ENCODE data around the gene USP17L21. TPM values are rescaled to one million over a fixed set of nuclear protein-coding genes. Genes with fewer than 3 reads are reported as not detected.
"Not testable (repeated sequence)": the region's sequence is repeated elsewhere in the genome, so short reads cannot be mapped to it uniquely, and the experiment has no call there.

USP17L21 gene, protein sequence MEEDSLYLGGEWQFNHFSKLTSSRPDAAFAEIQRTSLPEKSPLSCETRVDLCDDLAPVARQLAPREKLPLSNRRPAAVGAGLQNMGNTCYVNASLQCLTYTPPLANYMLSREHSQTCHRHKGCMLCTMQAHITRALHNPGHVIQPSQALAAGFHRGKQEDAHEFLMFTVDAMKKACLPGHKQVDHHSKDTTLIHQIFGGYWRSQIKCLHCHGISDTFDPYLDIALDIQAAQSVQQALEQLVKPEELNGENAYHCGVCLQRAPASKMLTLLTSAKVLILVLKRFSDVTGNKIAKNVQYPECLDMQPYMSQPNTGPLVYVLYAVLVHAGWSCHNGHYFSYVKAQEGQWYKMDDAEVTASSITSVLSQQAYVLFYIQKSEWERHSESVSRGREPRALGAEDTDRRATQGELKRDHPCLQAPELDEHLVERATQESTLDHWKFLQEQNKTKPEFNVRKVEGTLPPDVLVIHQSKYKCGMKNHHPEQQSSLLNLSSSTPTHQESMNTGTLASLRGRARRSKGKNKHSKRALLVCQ
- total RNA-seq (2014; rRNA removed; shearing (Covaris generic)), result not detected in 2 replicates

GRCh38 chr4:9262572-9262971, at the start of gene USP17L21:
USP17L21 (plus strand) TSS chr4:9262872; CDS start chr4:9262872, 0 bp downstream.
- DNase-seq (ENCODE audit: low read depth), result not testable (repeated sequence)

- DNase-seq (ENCODE audit: low read depth), result not testable (repeated sequence)
Measured at GRCh38 chr4:9214701-9215100, 48.0 kb upstream of the USP17L21 start.

DNA sequence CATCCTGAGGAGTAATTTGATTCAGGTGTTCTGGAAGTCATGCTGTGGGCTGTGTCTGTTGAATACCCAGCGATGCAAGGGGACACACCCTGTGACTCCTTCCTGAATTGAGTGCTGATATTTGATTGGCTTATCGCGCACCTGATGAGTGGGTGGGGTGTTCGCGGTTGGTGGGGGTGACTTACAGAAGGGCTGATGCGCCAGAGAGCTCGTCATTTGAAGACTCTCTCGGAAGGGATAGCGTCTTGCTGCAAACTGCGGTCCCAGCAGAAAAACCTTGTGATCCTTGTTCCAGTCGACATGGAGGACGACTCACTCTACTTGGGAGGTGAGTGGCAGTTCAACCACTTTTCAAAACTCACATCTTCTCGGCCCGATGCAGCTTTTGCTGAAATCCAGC, 47.6 kb upstream of the USP17L21 start, which contains the start of gene USP17L11:
USP17L11 (plus strand) TSS at position 301 of the 400 bp plus-strand sequence; CDS start at position 301, 0 bp downstream.
- not testable (repeated sequence) for DNase-seq (ENCODE audit: low read depth)

DNA sequence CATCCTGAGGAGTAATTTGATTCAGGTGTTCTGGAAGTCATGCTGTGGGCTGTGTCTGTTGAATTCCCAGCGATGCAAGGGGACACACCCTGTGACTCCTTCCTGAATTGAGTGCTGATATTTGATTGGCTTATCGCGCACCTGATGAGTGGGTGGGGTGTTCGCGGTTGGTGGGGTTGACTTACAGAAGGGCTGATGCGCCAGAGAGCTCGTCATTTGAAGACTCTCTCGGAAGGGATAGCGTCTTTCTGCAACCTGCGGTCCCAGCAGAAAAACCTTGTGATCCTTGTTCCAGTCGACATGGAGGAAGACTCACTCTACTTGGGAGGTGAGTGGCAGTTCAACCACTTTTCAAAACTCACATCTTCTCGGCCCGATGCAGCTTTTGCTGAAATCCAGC, 42.8 kb upstream of the USP17L21 start, which contains the start of gene USP17L12:
USP17L12 (plus strand) TSS at position 301 of the 400 bp plus-strand sequence; CDS start at position 301, 0 bp downstream.
- DNase-seq (ENCODE audit: low read depth), result not testable (repeated sequence)

DNA sequence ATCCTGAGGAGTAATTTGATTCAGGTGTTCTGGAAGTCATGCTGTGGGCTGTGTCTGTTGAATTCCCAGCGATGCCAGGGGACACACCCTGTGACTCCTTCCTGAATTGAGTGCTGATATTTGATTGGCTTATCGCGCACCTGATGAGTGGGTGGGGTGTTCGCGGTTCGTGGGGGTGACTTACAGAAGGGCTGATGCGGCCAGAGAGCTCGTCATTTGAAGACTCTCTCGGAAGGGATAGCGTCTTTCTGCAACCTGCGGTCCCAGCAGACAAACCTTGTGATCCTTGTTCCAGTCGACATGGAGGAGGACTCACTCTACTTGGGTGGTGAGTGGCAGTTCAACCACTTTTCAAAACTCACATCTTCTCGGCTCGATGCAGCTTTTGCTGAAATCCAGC, 38.1 kb upstream of the USP17L21 start, which contains the start of gene USP17L13:
USP17L13 (plus strand) TSS at position 301 of the 400 bp plus-strand sequence; CDS start at position 301, 0 bp downstream.
- DNase-seq (ENCODE audit: low read depth), result not testable (repeated sequence)

DNA sequence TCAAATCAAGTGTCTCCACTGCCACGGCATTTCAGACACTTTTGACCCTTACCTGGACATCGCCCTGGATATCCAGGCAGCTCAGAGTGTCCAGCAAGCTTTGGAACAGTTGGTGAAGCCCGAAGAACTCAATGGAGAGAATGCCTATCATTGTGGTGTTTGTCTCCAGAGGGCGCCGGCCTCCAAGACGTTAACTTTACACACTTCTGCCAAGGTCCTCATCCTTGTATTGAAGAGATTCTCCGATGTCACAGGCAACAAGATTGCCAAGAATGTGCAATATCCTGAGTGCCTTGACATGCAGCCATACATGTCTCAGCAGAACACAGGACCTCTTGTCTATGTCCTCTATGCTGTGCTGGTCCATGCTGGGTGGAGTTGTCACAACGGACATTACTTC, 32.4 kb upstream of the USP17L21 start:
- DNase-seq (ENCODE audit: low read depth), result not testable (repeated sequence)

DNA sequence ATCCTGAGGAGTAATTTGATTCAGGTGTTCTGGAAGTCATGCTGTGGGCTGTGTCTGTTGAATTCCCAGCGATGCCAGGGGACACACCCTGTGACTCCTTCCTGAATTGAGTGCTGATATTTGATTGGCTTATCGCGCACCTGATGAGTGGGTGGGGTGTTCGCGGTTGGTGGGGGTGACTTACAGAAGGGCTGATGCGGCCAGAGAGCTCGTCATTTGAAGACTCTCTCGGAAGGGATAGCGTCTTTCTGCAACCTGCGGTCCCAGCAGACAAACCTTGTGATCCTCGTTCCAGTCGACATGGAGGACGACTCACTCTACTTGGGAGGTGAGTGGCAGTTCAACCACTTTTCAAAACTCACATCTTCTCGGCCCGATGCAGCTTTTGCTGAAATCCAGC, 28.6 kb upstream of the USP17L21 start, which contains the start of gene USP17L15:
USP17L15 (plus strand) TSS at position 301 of the 400 bp plus-strand sequence; CDS start at position 301, 0 bp downstream.
- not testable (repeated sequence) for DNase-seq (ENCODE audit: low read depth)

DNA sequence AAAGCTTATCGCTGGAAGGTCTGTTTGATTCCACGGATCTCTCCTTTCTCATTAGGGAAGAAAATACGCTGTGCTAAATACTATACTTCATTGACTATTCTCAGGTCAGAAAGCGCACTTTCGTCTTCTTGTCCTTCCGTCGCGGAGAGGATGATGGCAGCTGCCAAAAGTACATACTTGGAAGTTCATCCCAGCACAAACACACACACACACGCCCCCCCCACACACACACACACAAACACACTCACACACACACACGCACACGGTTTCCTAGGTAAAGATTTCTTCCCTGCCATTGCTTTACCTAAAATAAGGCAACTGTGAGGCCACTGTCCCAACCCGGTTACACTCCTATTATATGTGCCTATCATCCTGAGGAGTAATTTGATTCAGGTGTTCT, 24.2 kb upstream of the USP17L21 start:
- peak; percentile 1 for DNase-seq (ENCODE audit: low read depth)

- DNase-seq (ENCODE audit: low read depth), result not testable (repeated sequence)
Measured at GRCh38 chr4:9243579-9243978, 19.1 kb upstream of the USP17L21 start, which contains the start of gene USP17L17. USP17L17 (plus strand) TSS chr4:9243879; CDS start chr4:9243879, 0 bp downstream.

- DNase-seq (ENCODE audit: low read depth), result peak; percentile 2
Measured at GRCh38 chr4:9247953-9248680, 14.6 kb upstream of the USP17L21 start, which contains the start of gene USP17L18. USP17L18 (plus strand) TSS chr4:9248630; CDS start chr4:9248630, 0 bp downstream.

DNA sequence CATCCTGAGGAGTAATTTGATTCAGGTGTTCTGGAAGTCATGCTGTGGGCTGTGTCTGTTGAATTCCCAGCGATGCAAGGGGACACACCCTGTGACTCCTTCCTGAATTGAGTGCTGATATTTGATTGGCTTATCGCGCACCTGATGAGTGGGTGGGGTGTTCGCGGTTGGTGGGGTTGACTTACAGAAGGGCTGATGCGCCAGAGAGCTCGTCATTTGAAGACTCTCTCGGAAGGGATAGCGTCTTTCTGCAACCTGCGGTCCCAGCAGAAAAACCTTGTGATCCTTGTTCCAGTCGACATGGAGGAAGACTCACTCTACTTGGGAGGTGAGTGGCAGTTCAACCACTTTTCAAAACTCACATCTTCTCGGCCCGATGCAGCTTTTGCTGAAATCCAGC, 9.6 kb upstream of the USP17L21 start, which contains the start of gene USP17L19:
USP17L19 (plus strand) TSS at position 301 of the 400 bp plus-strand sequence; CDS start at position 301, 0 bp downstream.
- not testable (repeated sequence) for DNase-seq (ENCODE audit: low read depth)

DNA sequence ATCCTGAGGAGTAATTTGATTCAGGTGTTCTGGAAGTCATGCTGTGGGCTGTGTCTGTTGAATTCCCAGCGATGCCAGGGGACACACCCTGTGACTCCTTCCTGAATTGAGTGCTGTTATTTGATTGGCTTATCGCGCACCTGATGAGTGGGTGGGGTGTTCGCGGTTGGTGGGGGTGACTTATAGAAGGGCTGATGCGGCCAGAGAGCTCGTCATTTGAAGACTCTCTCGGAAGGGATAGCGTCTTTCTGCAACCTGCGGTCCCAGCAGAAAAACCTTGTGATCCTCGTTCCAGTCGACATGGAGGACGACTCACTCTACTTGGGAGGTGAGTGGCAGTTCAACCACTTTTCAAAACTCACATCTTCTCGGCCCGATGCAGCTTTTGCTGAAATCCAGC, 4.8 kb upstream of the USP17L21 start, which contains the start of gene USP17L20:
USP17L20 (plus strand) TSS at position 301 of the 400 bp plus-strand sequence; CDS start at position 301, 0 bp downstream.
- DNase-seq (ENCODE audit: low read depth), result not testable (repeated sequence)

GRCh38 chr4:9267319-9267718, 4.6 kb downstream of the USP17L21 start, which contains the start of gene USP17L22:
USP17L22 (plus strand) TSS chr4:9267619; CDS start chr4:9267619, 0 bp downstream.
- DNase-seq (ENCODE audit: low read depth), result not testable (repeated sequence)

DNA sequence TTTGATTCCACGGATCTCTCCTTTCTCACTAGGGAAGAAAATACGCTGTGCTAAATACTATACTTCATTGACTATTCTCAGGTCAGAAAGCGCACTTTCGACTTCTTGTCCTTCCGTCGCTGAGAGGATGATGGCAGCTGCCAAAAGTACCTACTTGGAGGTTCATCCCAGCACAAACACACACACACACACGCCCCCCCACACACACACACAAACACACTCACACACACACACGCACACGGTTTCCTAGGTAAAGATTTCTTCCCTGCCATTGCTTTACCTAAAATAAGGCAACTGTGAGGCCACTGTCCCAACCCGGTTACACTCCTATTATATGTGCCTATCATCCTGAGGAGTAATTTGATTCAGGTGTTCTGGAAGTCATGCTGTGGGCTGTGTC, 9.0 kb downstream of the USP17L21 start:
- not testable (repeated sequence) for DNase-seq (ENCODE audit: low read depth)

Other genes starting within 250 kb of the USP17L21 start
- not detected in 2 replicates for gene FAM90A26, start 92.5 kb upstream of the USP17L21 start, total RNA-seq (2014; rRNA removed; shearing (Covaris generic))
- not detected in 2 replicates for gene USP17L10, start 52.2 kb upstream of the USP17L21 start, total RNA-seq (2014; rRNA removed; shearing (Covaris generic))
- gene USP17L11, start 47.5 kb upstream of the USP17L21 start, total RNA-seq (2014; rRNA removed; shearing (Covaris generic)), result not detected in 2 replicates
- not detected in 2 replicates for gene USP17L12, start 42.7 kb upstream of the USP17L21 start, total RNA-seq (2014; rRNA removed; shearing (Covaris generic))
- not detected in 2 replicates for gene USP17L13, start 38.0 kb upstream of the USP17L21 start, total RNA-seq (2014; rRNA removed; shearing (Covaris generic))
- 0.34 TPM in 1 of 2 replicates, not detected in the other for gene USP17L15, start 28.5 kb upstream of the USP17L21 start, total RNA-seq (2014; rRNA removed; shearing (Covaris generic))
- gene USP17L17, start 19.0 kb upstream of the USP17L21 start, total RNA-seq (2014; rRNA removed; shearing (Covaris generic)), result not detected in 2 replicates
- not detected in 2 replicates for gene USP17L18, start 14.2 kb upstream of the USP17L21 start, total RNA-seq (2014; rRNA removed; shearing (Covaris generic))
- not detected in 2 replicates for gene USP17L19, start 9.5 kb upstream of the USP17L21 start, total RNA-seq (2014; rRNA removed; shearing (Covaris generic))
- not detected in 2 replicates for gene USP17L20, start 4.7 kb upstream of the USP17L21 start, total RNA-seq (2014; rRNA removed; shearing (Covaris generic))
- gene USP17L22, start 4.7 kb downstream of the USP17L21 start, total RNA-seq (2014; rRNA removed; shearing (Covaris generic)), result not detected in 2 replicates
- not detected in 2 replicates for gene USP17L24, start 62.3 kb downstream of the USP17L21 start, total RNA-seq (2014; rRNA removed; shearing (Covaris generic))
- not detected in 2 replicates for gene USP17L25, start 67.0 kb downstream of the USP17L21 start, total RNA-seq (2014; rRNA removed; shearing (Covaris generic))
- gene USP17L26, start 71.8 kb downstream of the USP17L21 start, total RNA-seq (2014; rRNA removed; shearing (Covaris generic)), result not detected in 2 replicates
- not detected in 2 replicates for gene USP17L5, start 76.5 kb downstream of the USP17L21 start, total RNA-seq (2014; rRNA removed; shearing (Covaris generic))
- not detected in 2 replicates for gene USP17L27, start 81.3 kb downstream of the USP17L21 start, total RNA-seq (2014; rRNA removed; shearing (Covaris generic))
- not detected in 2 replicates for gene USP17L28, start 86.0 kb downstream of the USP17L21 start, total RNA-seq (2014; rRNA removed; shearing (Covaris generic))
- gene USP17L29, start 90.8 kb downstream of the USP17L21 start, total RNA-seq (2014; rRNA removed; shearing (Covaris generic)), result not detected in 2 replicates
- not detected in 2 replicates for gene USP17L30, start 100.3 kb downstream of the USP17L21 start, total RNA-seq (2014; rRNA removed; shearing (Covaris generic))
- not detected in 2 replicates for gene DEFB131A, start 181.5 kb downstream of the USP17L21 start, total RNA-seq (2014; rRNA removed; shearing (Covaris generic))

All from Daoy (cell line).